Muscle layer of colon (tissue), 2 donors: Measurements from ENCODE around the gene OR6Y1.

Experiments used
- H3K27ac ChIP-seq: one replicate; pipeline ENCODE4 v1.7.0; 2013; ENCODE audit warnings: low read depth, mild to moderate bottlenecking, low read length, moderate library complexity
- H3K27me3 ChIP-seq, 2 donors: one replicate each; pipeline ENCODE4 v1.7.0; 2013; ENCODE audit warnings: low read length in 2 of 2, mild to moderate bottlenecking in 2 of 2; ENCODE audit not compliant: insufficient read depth in 2 of 2, control insufficient read depth in 1 of 2
- H3K36me3 ChIP-seq: one replicate; pipeline ENCODE4 v1.7.0; 2013; ENCODE audit warnings: mild to moderate bottlenecking, low read length; ENCODE audit not compliant: insufficient read depth
- H3K4me1 ChIP-seq: one replicate; pipeline ENCODE4 v1.7.0; 2013; ENCODE audit warnings: mild to moderate bottlenecking, low read length; ENCODE audit not compliant: insufficient read depth
- H3K4me3 ChIP-seq, 2 donors: one replicate each; pipeline ENCODE4 v1.7.0; 2013; ENCODE audit warnings: low read length in 2 of 2, low read depth in 1 of 2, mild to moderate bottlenecking in 1 of 2, moderate library complexity in 1 of 2
- H3K9ac ChIP-seq: one replicate; pipeline ENCODE4 v1.7.0; 2013; ENCODE audit warnings: low read length
- H3K9me3 ChIP-seq: one replicate; pipeline ENCODE4 v1.7.0; 2013; ENCODE audit warnings: mild to moderate bottlenecking, low read length
- donor health status: abdominal sarcoma.
- donor health status: Adenocarcinoma of cecum.

The OR6Y1 gene, protein sequence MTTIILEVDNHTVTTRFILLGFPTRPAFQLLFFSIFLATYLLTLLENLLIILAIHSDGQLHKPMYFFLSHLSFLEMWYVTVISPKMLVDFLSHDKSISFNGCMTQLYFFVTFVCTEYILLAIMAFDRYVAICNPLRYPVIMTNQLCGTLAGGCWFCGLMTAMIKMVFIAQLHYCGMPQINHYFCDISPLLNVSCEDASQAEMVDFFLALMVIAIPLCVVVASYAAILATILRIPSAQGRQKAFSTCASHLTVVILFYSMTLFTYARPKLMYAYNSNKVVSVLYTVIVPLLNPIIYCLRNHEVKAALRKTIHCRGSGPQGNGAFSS

DNA sequence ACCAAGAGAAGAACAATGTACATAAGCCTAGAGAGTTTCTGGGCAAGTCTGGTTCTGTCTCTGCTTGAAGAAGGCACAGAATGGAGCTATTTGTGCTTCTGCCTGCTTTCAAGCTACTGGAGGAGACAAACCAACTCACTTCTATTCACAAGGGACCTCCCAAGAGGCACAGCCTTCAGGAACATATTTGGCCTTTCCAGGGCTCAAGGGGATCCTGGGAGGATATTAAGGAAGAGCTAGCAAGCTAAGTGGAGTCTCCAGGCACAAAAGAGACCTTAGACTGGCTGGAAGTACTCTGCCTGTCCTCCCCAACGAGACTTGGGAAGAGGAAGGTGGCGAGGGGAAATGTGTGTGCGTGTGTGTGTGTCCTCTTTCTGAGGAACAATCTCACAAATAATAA is at the start of gene OR6Y1:
OR6Y1 (minus strand) TSS at position 54 of the 400 bp plus-strand sequence. CDS start 6,300 bp downstream, outside the sequence.
- Histone ChIP-seq H3K27ac (no peak within 1 kb of the TSS), H3K9me3 (no peaks in the 10 kb centered on the region), H3K27me3 (no peaks in the 10 kb centered on the region), H3K4me1 (no peaks in the 10 kb centered on the region), H3K9ac (no peak within 1 kb of the TSS), H3K36me3 (no peaks in the 10 kb centered on the region), H3K4me3 (no peak within 1 kb of the TSS)

DNA sequence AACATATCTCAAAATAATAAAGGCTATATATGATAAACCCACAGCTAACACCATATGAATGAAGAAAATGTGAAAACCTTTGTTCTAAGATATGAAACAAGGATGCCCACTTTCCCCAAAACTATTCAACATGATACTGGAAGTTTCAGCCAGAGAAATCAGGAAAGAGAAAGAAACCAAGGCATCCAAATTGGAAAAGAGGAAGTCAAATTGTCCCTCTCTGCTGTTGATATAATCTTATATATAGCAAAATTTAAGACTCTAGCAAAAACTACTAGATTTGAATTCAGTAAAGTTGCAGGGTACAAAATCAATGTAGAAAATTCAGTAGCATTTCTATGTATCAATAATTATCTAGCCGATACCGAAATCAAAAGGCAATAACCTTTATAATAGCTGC is 46.5 kb upstream of the OR6Y1 start:
- no peaks in the 10 kb centered on the region for H3K36me3 ChIP-seq
- H3K4me1 ChIP-seq = no peaks in the 10 kb centered on the region
- no peak overlapping the region for H3K9ac ChIP-seq
- H3K27ac ChIP-seq = no peak overlapping the region
- no peaks in the 10 kb centered on the region for H3K27me3 ChIP-seq
- H3K4me3 ChIP-seq = no peak overlapping the region
- peaks cover 6% of the 10 kb centered on the region for H3K9me3 ChIP-seq

DNA sequence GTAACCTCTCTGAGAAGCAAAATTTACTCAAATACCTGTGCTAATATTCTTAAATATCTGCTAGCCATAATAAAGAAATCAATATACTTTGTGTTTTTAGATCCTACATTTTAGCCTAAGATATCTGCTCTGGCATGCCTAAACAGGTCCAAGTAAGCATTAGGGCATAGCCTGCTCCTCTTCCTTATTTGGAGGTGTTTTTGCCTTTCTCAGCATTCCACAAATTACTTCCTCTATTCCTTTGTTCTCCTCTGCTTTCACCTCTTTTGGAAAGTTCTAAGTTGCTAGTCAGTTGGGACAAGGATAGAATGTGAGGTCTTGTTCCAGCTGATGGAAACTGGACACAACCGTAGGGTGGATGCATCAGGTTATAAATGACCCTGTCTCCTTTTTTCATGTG is 32.7 kb upstream of the OR6Y1 start:
- H3K36me3 ChIP-seq = no peaks in the 10 kb centered on the region
- H3K9me3 ChIP-seq = no peaks in the 10 kb centered on the region
- no peaks in the 10 kb centered on the region for H3K27me3 ChIP-seq
- no peak overlapping the region for H3K9ac ChIP-seq
- no peaks in the 10 kb centered on the region for H3K4me1 ChIP-seq
- H3K27ac ChIP-seq = no peak overlapping the region
- no peak overlapping the region for H3K4me3 ChIP-seq

DNA sequence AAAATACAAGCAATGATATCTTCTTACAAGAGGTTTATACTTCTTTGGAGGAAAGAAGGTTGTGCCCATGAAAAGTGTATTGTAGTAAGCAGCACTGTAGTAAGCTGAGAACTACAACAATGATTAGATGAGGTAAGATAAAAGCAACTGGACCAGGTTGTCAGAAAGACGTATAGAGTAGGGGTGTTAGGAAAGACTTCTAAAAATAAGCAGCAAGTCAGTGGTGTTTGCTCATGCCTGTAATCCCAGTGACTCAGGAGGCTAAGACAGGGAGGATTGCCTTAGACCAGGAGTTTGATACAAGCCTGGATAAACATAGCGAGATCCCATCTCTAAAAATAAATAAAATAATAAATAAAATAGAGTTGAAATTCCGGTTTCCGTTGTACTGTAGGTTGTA is 29.8 kb upstream of the OR6Y1 start:
- no peaks in the 10 kb centered on the region for H3K9me3 ChIP-seq
- H3K9ac ChIP-seq = no peak overlapping the region
- H3K27ac ChIP-seq = no peak overlapping the region

DNA sequence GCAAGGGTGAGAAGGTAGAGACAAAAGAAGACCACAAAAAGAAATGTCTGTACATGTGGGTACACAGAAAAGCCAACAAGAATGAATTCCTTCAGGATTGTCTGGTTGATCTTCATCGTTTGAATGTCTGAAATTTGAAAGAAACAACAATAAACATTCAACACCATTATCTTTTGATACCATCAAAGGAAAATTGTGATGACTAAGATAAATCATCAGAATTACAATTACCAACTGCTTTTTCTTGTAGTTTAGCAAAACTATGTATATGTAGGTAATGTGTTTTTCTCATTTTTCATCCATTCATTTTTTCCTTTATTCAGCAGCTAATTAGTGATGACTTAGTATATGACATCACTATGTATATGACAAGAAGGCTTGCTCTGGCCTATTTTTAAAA is 25.5 kb upstream of the OR6Y1 start, which contains the start of gene OR10X1:
OR10X1 (minus strand) TSS at position 167 of the 400 bp plus-strand sequence; CDS start at position 167, 0 bp downstream.
- Histone ChIP-seq H3K4me1 (no peaks in the 10 kb centered on the region), H3K9me3 (no peaks in the 10 kb centered on the region), H3K4me3 (no peak within 1 kb of the TSS), H3K27me3 (no peaks in the 10 kb centered on the region), H3K27ac (no peak within 1 kb of the TSS), H3K36me3 (no peaks in the 10 kb centered on the region), H3K9ac (no peak within 1 kb of the TSS)

More for the DNA sequence above, 29.8 kb upstream of the OR6Y1 start:
- Histone ChIP-seq H3K27me3 (no peaks in the 10 kb centered on the region), H3K4me1 (no peaks in the 10 kb centered on the region), H3K36me3 (no peaks in the 10 kb centered on the region), H3K4me3 (no peak overlapping the region)

DNA sequence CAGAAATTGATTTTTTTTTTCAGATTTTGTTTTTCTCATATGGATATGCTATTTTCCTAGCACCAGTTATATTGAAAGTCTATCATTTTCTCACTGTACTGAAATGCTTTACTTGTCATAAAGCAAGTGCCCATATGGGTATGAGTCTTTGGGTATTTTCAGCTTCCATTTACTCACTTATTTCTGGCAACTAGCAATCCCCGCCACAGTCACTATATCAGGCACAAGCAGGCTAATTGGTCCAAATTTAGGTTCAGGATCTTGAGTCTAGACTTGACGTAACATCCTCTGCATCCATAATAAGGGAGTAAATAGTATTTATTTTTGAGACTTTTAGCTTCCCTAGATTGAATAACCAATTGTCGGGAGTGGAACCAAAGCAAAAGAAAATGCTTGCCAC is 23.4 kb upstream of the OR6Y1 start:
- Histone ChIP-seq H3K4me3 (no peak overlapping the region), H3K27ac (no peak overlapping the region), H3K27me3 (no peaks in the 10 kb centered on the region), H3K36me3 (no peaks in the 10 kb centered on the region), H3K9ac (no peak overlapping the region), H3K4me1 (no peaks in the 10 kb centered on the region), H3K9me3 (no peaks in the 10 kb centered on the region)

DNA sequence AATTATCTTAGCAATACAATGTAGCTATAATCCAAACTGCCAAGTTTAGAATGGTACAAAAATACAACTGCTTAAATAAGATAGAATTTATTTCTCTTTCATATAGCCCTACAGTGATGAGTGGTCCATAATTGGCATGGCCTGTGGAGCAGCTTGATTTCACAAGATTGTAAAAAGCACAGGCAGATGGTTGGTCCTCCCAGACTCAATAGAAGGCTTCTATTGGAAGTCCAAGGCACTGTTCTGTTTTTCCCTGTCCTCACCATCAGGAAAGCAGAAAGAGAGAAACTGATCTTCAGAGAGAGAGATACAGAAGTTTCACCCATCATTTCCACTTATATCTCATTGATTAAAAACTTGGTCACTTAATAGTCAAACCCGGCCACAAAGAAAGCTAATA is 18.0 kb upstream of the OR6Y1 start:
- no peak overlapping the region for H3K4me3 ChIP-seq
- H3K9me3 ChIP-seq = no peaks in the 10 kb centered on the region
- H3K9ac ChIP-seq = no peak overlapping the region
- H3K27ac ChIP-seq = no peak overlapping the region
- no peaks in the 10 kb centered on the region for H3K27me3 ChIP-seq
- H3K4me1 ChIP-seq = no peaks in the 10 kb centered on the region
- H3K36me3 ChIP-seq = no peaks in the 10 kb centered on the region

DNA sequence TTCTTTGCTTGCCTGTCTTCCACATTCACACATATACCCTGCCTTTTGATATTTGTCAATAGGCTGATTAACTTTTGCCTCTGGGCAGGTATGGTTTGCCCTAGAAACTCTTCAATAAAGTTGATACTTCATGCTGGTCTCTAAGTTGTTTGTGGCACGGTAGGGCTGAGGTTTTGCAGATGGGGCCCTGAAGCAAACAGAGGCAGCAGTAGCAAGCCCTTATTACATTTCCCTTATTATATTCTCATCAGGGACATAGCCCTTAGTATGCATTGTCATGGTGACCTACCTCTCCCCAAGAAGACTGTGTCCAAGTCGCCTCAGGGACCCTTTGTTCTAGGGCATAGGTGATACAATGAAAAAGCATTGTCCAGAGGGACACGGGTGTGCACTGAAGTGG is 16.3 kb upstream of the OR6Y1 start, which contains the start of gene OR6P1:
OR6P1 (minus strand) TSS at position 101 of the 400 bp plus-strand sequence. CDS start 6,976 bp downstream, outside the sequence.
- Histone ChIP-seq H3K4me1 (no peaks in the 10 kb centered on the region), H3K9ac (no peak within 1 kb of the TSS), H3K9me3 (no peaks in the 10 kb centered on the region), H3K36me3 (no peaks in the 10 kb centered on the region), H3K27me3 (no peaks in the 10 kb centered on the region), H3K4me3 (no peak within 1 kb of the TSS), H3K27ac (no peak within 1 kb of the TSS)

DNA sequence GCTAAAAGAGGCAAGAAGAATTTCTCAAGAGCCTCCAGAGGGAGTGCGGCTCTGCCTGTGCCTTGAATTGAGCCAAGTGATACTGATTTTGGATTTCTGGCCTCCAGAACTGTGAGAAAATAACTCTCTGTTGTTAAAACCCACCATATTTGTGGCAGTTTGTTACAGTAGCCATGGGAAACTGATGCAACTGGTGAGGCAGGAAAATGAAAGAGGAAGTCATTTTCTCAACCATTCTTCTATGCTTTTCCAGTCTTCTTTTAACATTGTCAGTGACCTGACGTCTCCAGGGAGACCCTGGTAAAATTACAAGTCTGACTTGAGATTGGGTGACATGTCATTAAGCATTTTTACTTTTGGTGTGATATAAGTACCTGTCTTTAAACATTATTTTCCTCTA is 10.4 kb upstream of the OR6Y1 start:
- no peaks in the 10 kb centered on the region for H3K9me3 ChIP-seq
- H3K4me1 ChIP-seq = no peaks in the 10 kb centered on the region
- no peak overlapping the region for H3K4me3 ChIP-seq
- no peak overlapping the region for H3K9ac ChIP-seq
- H3K27me3 ChIP-seq = no peaks in the 10 kb centered on the region
- no peaks in the 10 kb centered on the region for H3K36me3 ChIP-seq
- no peak overlapping the region for H3K27ac ChIP-seq

DNA sequence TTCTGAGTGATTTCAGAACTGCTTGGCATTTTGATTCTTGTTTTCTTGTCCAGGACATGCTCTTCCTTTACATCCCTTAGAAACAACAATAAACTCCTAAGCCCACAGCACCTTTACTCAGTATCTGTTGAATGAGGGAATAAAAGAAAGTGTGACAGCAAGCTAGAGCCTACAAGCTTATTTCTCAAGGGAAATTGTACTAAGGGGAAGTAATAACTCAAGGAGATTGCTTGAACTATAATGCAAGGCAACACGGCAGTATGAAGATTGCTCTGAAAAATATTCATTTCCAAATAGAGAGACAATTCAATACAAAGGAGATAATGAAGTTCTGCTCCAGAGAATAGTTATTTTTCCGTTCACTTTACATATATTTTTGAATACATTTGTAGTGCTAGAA is 9.6 kb upstream of the OR6Y1 start:
- Histone ChIP-seq H3K27ac (no peak overlapping the region), H3K9me3 (no peaks in the 10 kb centered on the region)

DNA sequence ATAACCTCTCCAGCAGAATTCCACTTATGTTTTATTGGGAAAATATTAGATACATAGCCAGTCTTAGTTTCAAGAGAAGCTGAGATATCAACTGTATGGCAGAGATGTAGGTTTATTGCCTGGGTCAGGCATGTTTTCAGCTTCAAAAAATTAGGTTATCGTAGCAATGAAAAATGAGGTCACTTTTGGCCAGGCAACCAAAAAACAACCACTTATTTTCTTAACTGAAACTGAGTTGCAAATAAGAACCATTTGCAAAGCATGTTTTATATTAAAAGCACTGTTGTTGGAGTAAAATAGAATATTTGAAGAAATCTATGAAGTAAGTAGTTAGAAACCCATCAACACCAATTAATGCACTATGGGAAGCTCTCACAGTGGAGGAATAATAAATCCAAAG is 5.5 kb upstream of the OR6Y1 start:
- Histone ChIP-seq H3K4me3 (no peak overlapping the region), H3K4me1 (no peaks in the 10 kb centered on the region), H3K27ac (no peak overlapping the region), H3K9me3 (no peaks in the 10 kb centered on the region), H3K9ac (no peak overlapping the region), H3K27me3 (no peaks in the 10 kb centered on the region), H3K36me3 (no peaks in the 10 kb centered on the region)

More for the DNA sequence above, 9.6 kb upstream of the OR6Y1 start:
- no peaks in the 10 kb centered on the region for H3K36me3 ChIP-seq
- H3K9ac ChIP-seq = no peak overlapping the region
- H3K4me1 ChIP-seq = no peaks in the 10 kb centered on the region
- H3K27me3 ChIP-seq = no peaks in the 10 kb centered on the region
- no peak overlapping the region for H3K4me3 ChIP-seq

DNA sequence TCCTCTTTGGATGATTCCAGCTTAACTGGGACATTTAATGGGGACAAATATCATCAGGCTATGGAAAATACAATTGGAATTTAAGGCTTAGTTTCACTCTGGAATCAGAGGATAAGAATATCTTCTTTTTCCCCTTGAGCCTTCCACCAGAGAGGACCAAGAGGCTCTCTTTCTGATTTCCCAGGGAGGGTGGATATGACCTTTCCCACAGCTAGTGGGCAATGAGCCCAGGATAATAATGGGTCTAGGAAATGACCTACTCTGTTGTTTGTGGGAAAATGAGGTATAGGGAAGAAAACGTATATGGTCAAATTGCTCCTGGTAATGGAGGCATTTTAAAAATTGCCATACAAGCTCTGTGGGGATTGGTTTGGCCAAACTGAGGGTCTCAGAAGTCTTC is 1.9 kb downstream of the OR6Y1 start:
- H3K9ac ChIP-seq = no peak overlapping the region
- H3K27ac ChIP-seq = no peak overlapping the region
- H3K4me1 ChIP-seq = no peaks in the 10 kb centered on the region
- no peak overlapping the region for H3K4me3 ChIP-seq
- H3K27me3 ChIP-seq = no peaks in the 10 kb centered on the region
- H3K9me3 ChIP-seq = no peaks in the 10 kb centered on the region
- no peaks in the 10 kb centered on the region for H3K36me3 ChIP-seq
